T-cell (primary cell): ENCODE results near the gene FGGY. TPM values are rescaled to one million over a fixed set of nuclear protein-coding genes. Genes with fewer than 3 reads are reported as not detected.

Experiments
- ATAC-seq, 4 experiments: fragments of 200-7000 bp in 3 of 4; fragments of 150-1000 bp in 1 of 4; cut with Tn5 transposase; replicated peaks in 1 of 4; 1 replicate in 3 of 4; 2 replicates in 1 of 4; pipeline ENCODE4 v1.10.0; 2021; ENCODE audit warnings: moderate library complexity in 3 of 4, mild to moderate bottlenecking in 2 of 4, moderate number of reproducible peaks in 1 of 4
- CTCF ChIA-PET, 2 donors: fragments of 300-600 bp; sonication (Branson Sonifier 250); formaldehyde crosslinking; loops; one replicate each; lab custom pipeline; 2022; ENCODE audit warnings: antibody characterized with exemption in 2 of 2; lab: Charles Lee
- POLR2A ChIA-PET, 2 donors: fragments of 300-600 bp; sonication (Branson Sonifier 250); formaldehyde crosslinking; loops; one replicate each; lab custom pipeline; 2022; ENCODE audit warnings: antibody characterized with exemption in 2 of 2; lab: Charles Lee
- DNase-seq, 35 experiments: peaks; one replicate each; pipeline versions ENCODE4 v3.0.0 to v3.0.0-alpha.2; 2013 to 2023
- H3K27ac ChIP-seq: one replicate; pipeline ENCODE4 v1.5.1; 2013; ENCODE audit warnings: low read length
- H3K27me3 ChIP-seq, 2 experiments: replicated peaks in 1 of 2; 1 replicate in 1 of 2; 2 replicates in 1 of 2; pipeline versions ENCODE4 v1.6.1 to v1.7.0; 2013; ENCODE audit warnings: low read length in 1 of 2, mixed read lengths in 1 of 2; ENCODE audit not compliant: control insufficient read depth in 2 of 2, insufficient read depth in 2 of 2; ENCODE audit errors: extremely low read depth in 1 of 2
- H3K36me3 ChIP-seq, 2 donors: 1 replicate in 1 of 2; 2 replicates in 1 of 2; pipeline versions ENCODE4 v1.6.1 to v1.7.0; 2013; ENCODE audit warnings: low read length in 1 of 2; ENCODE audit not compliant: control insufficient read depth in 2 of 2, insufficient read depth in 1 of 2; ENCODE audit errors: extremely low read depth in 1 of 2
- H3K4me1 ChIP-seq, 2 experiments: 1 replicate in 1 of 2; 2 replicates in 1 of 2; pipeline versions ENCODE4 v1.6.1 to v1.7.0; 2013; ENCODE audit warnings: low read length in 2 of 2, mixed read lengths in 1 of 2; ENCODE audit not compliant: insufficient read depth in 2 of 2, control insufficient read depth in 1 of 2; ENCODE audit errors: extremely low read depth in 1 of 2
- H3K4me3 ChIP-seq, 2 donors: 1 replicate in 1 of 2; 2 replicates in 1 of 2; pipeline versions ENCODE4 v1.5.1 to v1.7.0; 2013; ENCODE audit warnings: mild to moderate bottlenecking in 2 of 2, low read length in 1 of 2, moderate library complexity in 1 of 2; ENCODE audit not compliant: control insufficient read depth in 1 of 2; ENCODE audit errors: extremely low read depth in 1 of 2
- H3K9me3 ChIP-seq: 2 replicates; pipeline ENCODE4 v1.7.0; 2013
- H3K27ac Mint-ChIP-seq, 2 donors: one replicate each; pipeline ENCODE4 v1.8.0; 2020 to 2021; ENCODE audit warnings: mild to moderate bottlenecking in 2 of 2, mixed read lengths in 2 of 2
- H3K27me3 Mint-ChIP-seq, 2 donors: one replicate each; pipeline ENCODE4 v1.8.0; 2021 to 2022; ENCODE audit warnings: mixed read lengths in 2 of 2
- H3K36me3 Mint-ChIP-seq: one replicate; pipeline ENCODE4 v1.8.0; 2021; ENCODE audit warnings: mixed read lengths
- H3K4me1 Mint-ChIP-seq, 3 donors: one replicate each; pipeline ENCODE4 v1.8.0; 2020 to 2022; ENCODE audit warnings: mixed read lengths in 3 of 3, mild to moderate bottlenecking in 1 of 3
- H3K4me3 Mint-ChIP-seq, 3 donors: one replicate each; pipeline ENCODE4 v1.8.0; 2020 to 2022; ENCODE audit warnings: mild to moderate bottlenecking in 3 of 3, mixed read lengths in 3 of 3, moderate library complexity in 3 of 3
- H3K9me3 Mint-ChIP-seq, 3 donors: one replicate each; pipeline ENCODE4 v1.8.0; 2020 to 2022; ENCODE audit warnings: mixed read lengths in 3 of 3
- WGBS: methylation state at CpG from one replicate; pipeline ENCODE4 v1.1.5; 2013; ENCODE audit warnings: missing lambda C conversion rate; ENCODE audit not compliant: insufficient coverage; 5-methylcytosine and 5-hydroxymethylcytosine counted together
- total RNA-seq, 35 experiments: library from RNA in 6 of 35; stranded (reverse) in 6 of 35; fragments of 120-200 nt in 1 of 35; gene quantifications; one replicate each; pipeline versions ENCODE4 v1.2.1 to v1.2.4 and lab custom pipeline; 2013 to 2026

The FGGY gene
- total RNA-seq, 5 donors from 2014 or later (not counting 1 experiment from before 2014, with no cell fraction given), result 7.8 to 21.7 (median 12.6) TPM

- ChIA-PET CTCF (no interaction called here), POLR2A (no interaction called here)
- Histone ChIP-seq H3K4me1 (no peaks in the 10 kb centered on the region), H3K9me3 (no peaks in the 10 kb centered on the region), H3K36me3 (no peaks in the 10 kb centered on the region), H3K27me3 (no peaks in the 10 kb centered on the region), H3K27ac (no peak overlapping the region), H3K4me3 (no peak overlapping the region)
- DNase-seq (no peak), ATAC-seq (no peak)
- no peaks in the 10 kb centered on the region for H3K27me3 Mint-ChIP-seq
- no peak overlapping the region for H3K4me3 Mint-ChIP-seq
- no CpG with 5 or more reads among the region's 1 CpG for WGBS
- H3K36me3 Mint-ChIP-seq, result peaks cover 2% of the 10 kb centered on the region
- no peaks in the 10 kb centered on the region for H3K9me3 Mint-ChIP-seq
- no peaks in the 10 kb centered on the region for H3K4me1 Mint-ChIP-seq
- H3K27ac Mint-ChIP-seq, result no peak overlapping the region
Measured at GRCh38 chr1:59421232-59421920, 124.5 kb downstream of the FGGY start.

- CTCF ChIA-PET, result no interaction called here
- no peak overlapping the region for H3K27ac Mint-ChIP-seq
- H3K27ac ChIP-seq, result no peak overlapping the region
Measured at GRCh38 chr1:59422921-59423575, 126.2 kb downstream of the FGGY start.

GRCh38 chr1:59427155-59427554 lies 130.3 kb downstream of the FGGY start:
- no peaks in the 10 kb centered on the region for H3K27me3 ChIP-seq
- no peak overlapping the region for H3K4me3 Mint-ChIP-seq
- H3K27ac ChIP-seq, result no peak overlapping the region
- ATAC-seq, result no peak
- H3K9me3 Mint-ChIP-seq, result no peaks in the 10 kb centered on the region
- no peaks in the 10 kb centered on the region for H3K9me3 ChIP-seq
- no peak for DNase-seq
- no peaks in the 10 kb centered on the region for H3K4me1 ChIP-seq
- no peak overlapping the region for H3K4me3 ChIP-seq
- no peaks in the 10 kb centered on the region for H3K4me1 Mint-ChIP-seq
- H3K27me3 Mint-ChIP-seq, result no peaks in the 10 kb centered on the region
- 96% methylated on average over 6 of the region's 7 CpGs for WGBS
- CTCF ChIA-PET, result no interaction called here
- POLR2A ChIA-PET, result no interaction called here
- H3K27ac Mint-ChIP-seq, result no peak overlapping the region
- peaks cover 2% of the 10 kb centered on the region for H3K36me3 Mint-ChIP-seq
- H3K36me3 ChIP-seq, result no peaks in the 10 kb centered on the region

More at GRCh38 chr1:59422921-59423575, 126.2 kb downstream of the FGGY start:
- Mint-ChIP-seq H3K36me3 (peaks cover 2% of the 10 kb centered on the region), H3K4me3 (no peak overlapping the region), H3K4me1 (no peaks in the 10 kb centered on the region), H3K9me3 (no peaks in the 10 kb centered on the region), H3K27me3 (no peaks in the 10 kb centered on the region)
- no peaks in the 10 kb centered on the region for H3K4me1 ChIP-seq
- POLR2A ChIA-PET, result no interaction called here
- DNase-seq (no peak), ATAC-seq (no peak)
- 90% methylated on average over 4 of the region's 6 CpGs for WGBS
- H3K9me3 ChIP-seq, result no peaks in the 10 kb centered on the region
- no peak overlapping the region for H3K4me3 ChIP-seq
- H3K27me3 ChIP-seq, result no peaks in the 10 kb centered on the region
- no peaks in the 10 kb centered on the region for H3K36me3 ChIP-seq

GRCh38 chr1:59427784-59428183 lies 130.9 kb downstream of the FGGY start:
- no peak for ATAC-seq
- Histone ChIP-seq H3K4me1 (no peaks in the 10 kb centered on the region), H3K27ac (no peak overlapping the region), H3K27me3 (no peaks in the 10 kb centered on the region), H3K9me3 (no peaks in the 10 kb centered on the region), H3K36me3 (no peaks in the 10 kb centered on the region), H3K4me3 (no peak overlapping the region)
- Mint-ChIP-seq H3K4me1 (no peaks in the 10 kb centered on the region), H3K4me3 (no peak overlapping the region), H3K27ac (no peak overlapping the region), H3K9me3 (no peaks in the 10 kb centered on the region), H3K36me3 (peaks cover 2% of the 10 kb centered on the region), H3K27me3 (no peaks in the 10 kb centered on the region)
- ChIA-PET CTCF (no interaction called here), POLR2A (no interaction called here)
- no peak for DNase-seq

- no peak for ATAC-seq
- CTCF ChIA-PET, result no interaction called here
- Histone ChIP-seq H3K27me3 (no peaks in the 10 kb centered on the region), H3K4me1 (no peaks in the 10 kb centered on the region), H3K4me3 (no peak overlapping the region), H3K9me3 (no peaks in the 10 kb centered on the region), H3K36me3 (no peaks in the 10 kb centered on the region), H3K27ac (no peak overlapping the region)
- Mint-ChIP-seq H3K4me1 (no peaks in the 10 kb centered on the region), H3K27me3 (no peaks in the 10 kb centered on the region), H3K9me3 (no peaks in the 10 kb centered on the region), H3K36me3 (peaks cover 2% of the 10 kb centered on the region), H3K27ac (no peak overlapping the region), H3K4me3 (no peak overlapping the region)
- WGBS, result 93% methylated on average over 3 of the region's 6 CpGs
- POLR2A ChIA-PET, result no interaction called here
- DNase-seq, result no peak
Measured at GRCh38 chr1:59428828-59429227, 131.9 kb downstream of the FGGY start.

- DNase-seq (no peak), ATAC-seq (no peak)
- H3K9me3 Mint-ChIP-seq, result no peaks in the 10 kb centered on the region
- H3K27me3 Mint-ChIP-seq, result no peaks in the 10 kb centered on the region
- no peak overlapping the region for H3K27ac ChIP-seq
- H3K36me3 ChIP-seq, result no peaks in the 10 kb centered on the region
- ChIA-PET POLR2A (no interaction called here), CTCF (no interaction called here)
- no peak overlapping the region for H3K27ac Mint-ChIP-seq
- H3K36me3 Mint-ChIP-seq, result peaks cover under 1% of the 10 kb centered on the region
- no peaks in the 10 kb centered on the region for H3K27me3 ChIP-seq
- WGBS, result no CpG with 5 or more reads among the region's 3 CpGs
- no peaks in the 10 kb centered on the region for H3K4me1 Mint-ChIP-seq
- H3K9me3 ChIP-seq, result no peaks in the 10 kb centered on the region
- no peak overlapping the region for H3K4me3 ChIP-seq
- no peak overlapping the region for H3K4me3 Mint-ChIP-seq
- no peaks in the 10 kb centered on the region for H3K4me1 ChIP-seq
Measured at GRCh38 chr1:59429656-59430055, 132.8 kb downstream of the FGGY start.
